ENCODE results near the gene NEU1. TPM values are rescaled to one million over a fixed set of nuclear protein-coding genes. Genes with fewer than 3 reads are reported as not detected.
A peak's percentile ranks its signal among the peaks of the same experiment; 100 is the strongest.
"Not testable (repeated sequence)": the region's sequence is repeated elsewhere in the genome, so short reads cannot be mapped to it uniquely, and the experiment has no call there.

Gene NEU1
- total and polyA plus RNA-seq, 7 donors, result 15.0 to 43.2 (median 33.5) TPM

GRCh38 chr6:31814677-31815024 is 48.0 kb downstream of the NEU1 start:
- TF ChIP-seq CTCF (IDR thresholded peaks at IDR 0.05) (no peak), EP300 (IDR thresholded peaks at IDR 0.05) (peak in 1 of 4 donors; percentile 80), POLR2A (IDR thresholded peaks at IDR 0.05) (peak in 1 of 2 donors; percentile 60), POLR2AphosphoS5 (IDR thresholded peaks at IDR 0.05) (peak; percentile 76 to 95 (median 84))
- Histone ChIP-seq H3K36me3 (no peaks in the 10 kb centered on the region), H3K4me3 (peak overlapping the region; percentile 42 to 67 (median 62)), H3K27ac (peak overlapping the region; percentile 95 to 100 (median 99)), H3K4me1 (peaks cover 0 to 35% (median 34%) of the 10 kb centered on the region in 4 donors), H3K9me3 (no peaks in the 10 kb centered on the region), H3K27me3 (no peaks in the 10 kb centered on the region)
- peak; percentile 99 for DNase-seq
- WGBS, 2 donors, result 1% methylated on average over 13 of the region's 13 CpGs
- intact Hi-C loops (cut with DNase I), result no loop called here

DNA sequence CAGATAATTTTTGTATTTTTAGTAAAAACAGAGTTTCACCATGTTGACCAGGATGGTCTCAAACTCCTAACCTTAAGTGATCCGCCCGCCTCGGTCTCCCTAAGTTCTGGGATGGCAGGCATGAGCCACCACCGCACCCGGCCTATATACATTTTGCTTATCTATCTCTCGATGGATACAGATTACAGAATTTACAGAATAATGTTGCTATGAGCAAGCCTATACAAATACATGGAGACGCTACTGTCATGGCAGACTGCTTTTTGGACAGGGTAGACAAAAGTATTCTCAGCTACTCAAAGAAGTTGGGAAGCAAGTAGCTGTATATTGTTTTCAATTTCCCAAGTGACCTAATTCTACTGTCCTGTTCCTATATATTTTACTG is 49.2 kb downstream of the NEU1 start:
- Histone ChIP-seq H3K27ac (peak overlapping the region; percentile 95 to 100 (median 99)), H3K9me3 (no peaks in the 10 kb centered on the region), H3K4me1 (peaks cover 0 to 24% (median 23%) of the 10 kb centered on the region in 4 donors), H3K4me3 (peak overlapping the region in 2 of 4 donors; percentile 61 to 67), H3K36me3 (no peaks in the 10 kb centered on the region), H3K27me3 (no peaks in the 10 kb centered on the region)
- intact Hi-C loops (cut with DNase I), result no loop called here
- 92 to 94% methylated on average over 7 of the region's 7 CpGs for WGBS, 2 donors
- TF ChIP-seq POLR2A (IDR thresholded peaks at IDR 0.05) (no peak), CTCF (IDR thresholded peaks at IDR 0.05) (no peak), EP300 (IDR thresholded peaks at IDR 0.05) (no peak), POLR2AphosphoS5 (IDR thresholded peaks at IDR 0.05) (no peak)
- DNase-seq, result no peak

GRCh38 chr6:31811645-31812044 is 51.0 kb downstream of the NEU1 start:
- TF ChIP-seq CTCF (IDR thresholded peaks at IDR 0.05), result no peak
- TF ChIP-seq EP300 (IDR thresholded peaks at IDR 0.05), result no peak
- no peak for TF ChIP-seq POLR2AphosphoS5 (IDR thresholded peaks at IDR 0.05)
- TF ChIP-seq POLR2A (IDR thresholded peaks at IDR 0.05), result no peak
- H3K9me3 ChIP-seq, result no peaks in the 10 kb centered on the region
- no peak for DNase-seq
- H3K27me3 ChIP-seq, result no peaks in the 10 kb centered on the region
- H3K27ac ChIP-seq, result no peak overlapping the region
- H3K4me1 ChIP-seq, result peaks cover 0 to 22% (median 21%) of the 10 kb centered on the region in 4 donors
- no peak overlapping the region for H3K4me3 ChIP-seq
- intact Hi-C loops (cut with DNase I), result no loop called here
- H3K36me3 ChIP-seq, result no peaks in the 10 kb centered on the region
- 95 to 97% methylated on average over 12 of the region's 12 CpGs for WGBS, 2 donors

- H3K27me3 ChIP-seq; DNase-seq; H3K9me3 ChIP-seq; H3K4me3 ChIP-seq; H3K36me3 ChIP-seq; H3K27ac ChIP-seq; intact Hi-C loops (cut with DNase I): not testable (repeated sequence)
- peaks cover 0 to 30% (median 25%) of the 10 kb centered on the region in 4 donors for H3K4me1 ChIP-seq
- WGBS, 2 donors, result 84 to 92% methylated on average over 10 of the region's 10 CpGs
These were observed 54.0 kb downstream of the NEU1 start for GRCh38 chr6:31808599-31808998.

Small RNAs within 50 kb of the gene (small RNA-seq; reads per million reads assigned to genes)
- gene SNORD48 (287 to 1,261 (median 428) reads per million in 3 donors), gene SNORD52 (0 reads per million in 3 donors)

Other genes with a start within 250 kb of the NEU1 start
Only the 30 nearest of the 36 such genes appear.
- gene GPANK1, start 197.8 kb downstream of the NEU1 start, total RNA-seq, result 10 to 100 TPM; 17.2 to 29.6 (median 26.4) TPM
- 10 to 100 TPM; 15.3 to 22.8 (median 18.3) TPM for gene GPANK1, start 197.8 kb downstream of the NEU1 start, polyA plus RNA-seq
- 100 to 1,000 TPM; 188 to 227 (median 209) TPM for gene CSNK2B, start 196.7 kb downstream of the NEU1 start, total RNA-seq
- 100 to 1,000 TPM; 198 to 232 (median 206) TPM for gene CSNK2B, start 196.7 kb downstream of the NEU1 start, polyA plus RNA-seq
- 1 to 10 TPM; 2.8 to 10.0 (median 6.5) TPM for gene LY6G5B, start 192.8 kb downstream of the NEU1 start, total RNA-seq
- gene LY6G5B, start 192.8 kb downstream of the NEU1 start, polyA plus RNA-seq, result 1 to 10 TPM in 1 of 3 donors, under 1 TPM in 1, not detected in 1; 0.60 to 9.1 TPM
- 1 to 10 TPM in 1 of 4 donors, under 1 TPM in 2, not detected in 1; 0.68 to 1.1 (median 0.99) TPM for gene LY6G5C, start 181.8 kb downstream of the NEU1 start, total RNA-seq
- 1 to 10 TPM; 1.8 to 3.2 (median 2.7) TPM for gene LY6G5C, start 181.8 kb downstream of the NEU1 start, polyA plus RNA-seq
- gene ABHD16A, start 159.5 kb downstream of the NEU1 start, total RNA-seq, result 10 to 100 TPM; 37.8 to 63.4 (median 51.6) TPM
- 10 to 100 TPM; 16.9 to 52.0 (median 17.4) TPM for gene ABHD16A, start 159.5 kb downstream of the NEU1 start, polyA plus RNA-seq
- gene LY6G6F, start 156.0 kb downstream of the NEU1 start, total RNA-seq, result not detected
- gene LY6G6F, start 156.0 kb downstream of the NEU1 start, polyA plus RNA-seq, result not detected
- gene LY6G6D, start 147.5 kb downstream of the NEU1 start, total RNA-seq, result 10 to 100 TPM in 1 of 4 donors, 1 to 10 TPM in 2, not detected in 1; 2.9 to 21.2 (median 6.4) TPM
- 1 to 10 TPM in 1 of 3 donors, under 1 TPM in 1, not detected in 1; 0.31 to 8.4 TPM for gene LY6G6D, start 147.5 kb downstream of the NEU1 start, polyA plus RNA-seq
- not detected for gene LY6G6C, start 141.1 kb downstream of the NEU1 start, total RNA-seq
- 1 to 10 TPM in 2 of 3 donors, under 1 TPM in 1; 0.07 to 1.2 (median 1.2) TPM for gene LY6G6C, start 141.1 kb downstream of the NEU1 start, polyA plus RNA-seq
- not detected for gene MPIG6B, start 139.4 kb downstream of the NEU1 start, total RNA-seq
- gene MPIG6B, start 139.4 kb downstream of the NEU1 start, polyA plus RNA-seq, result under 1 TPM in 1 of 3 donors, not detected in 2; 0.13 TPM
- 100 to 1,000 TPM in 2 of 4 donors, 10 to 100 TPM in 2; 86.7 to 146 (median 107) TPM for gene DDAH2, start 133.5 kb downstream of the NEU1 start, total RNA-seq
- gene DDAH2, start 133.5 kb downstream of the NEU1 start, polyA plus RNA-seq, result 100 to 1,000 TPM; 137 to 340 (median 213) TPM
- 100 to 1,000 TPM; 172 to 251 (median 214) TPM for gene CLIC1, start 126.3 kb downstream of the NEU1 start, total RNA-seq
- 100 to 1,000 TPM; 623 to 668 (median 634) TPM for gene CLIC1, start 126.3 kb downstream of the NEU1 start, polyA plus RNA-seq
- gene MSH5, start 122.8 kb downstream of the NEU1 start, total RNA-seq, result 10 to 100 TPM in 1 of 4 donors, 1 to 10 TPM in 3; 4.2 to 23.5 (median 5.7) TPM
- gene MSH5, start 122.8 kb downstream of the NEU1 start, polyA plus RNA-seq, result 10 to 100 TPM in 1 of 3 donors, 1 to 10 TPM in 1, not detected in 1; 1.6 to 18.7 TPM
- gene SAPCD1, start 100.2 kb downstream of the NEU1 start, total RNA-seq, result 1 to 10 TPM in 3 of 4 donors, not detected in 1; 1.8 to 6.5 (median 4.2) TPM
- 1 to 10 TPM in 2 of 3 donors, not detected in 1; 1.2 to 8.7 TPM for gene SAPCD1, start 100.2 kb downstream of the NEU1 start, polyA plus RNA-seq
- 1 to 10 TPM in 1 of 4 donors, under 1 TPM in 2, not detected in 1; 0.14 to 3.9 (median 0.71) TPM for gene VWA7, start 85.5 kb downstream of the NEU1 start, total RNA-seq
- gene VWA7, start 85.5 kb downstream of the NEU1 start, polyA plus RNA-seq, result 1 to 10 TPM; 2.8 to 6.0 (median 3.6) TPM
- gene VARS1, start 67.1 kb downstream of the NEU1 start, total RNA-seq, result 10 to 100 TPM; 16.0 to 36.2 (median 27.7) TPM
- 10 to 100 TPM in 1 of 3 donors, 1 to 10 TPM in 2; 6.0 to 50.9 (median 6.0) TPM for gene VARS1, start 67.1 kb downstream of the NEU1 start, polyA plus RNA-seq
- gene LSM2, start 55.9 kb downstream of the NEU1 start, total RNA-seq, result 10 to 100 TPM; 29.6 to 53.5 (median 48.1) TPM
- 10 to 100 TPM; 28.4 to 94.7 (median 49.9) TPM for gene LSM2, start 55.9 kb downstream of the NEU1 start, polyA plus RNA-seq
- 1 to 10 TPM; 1.1 to 2.3 (median 1.8) TPM for gene HSPA1L, start 47.5 kb downstream of the NEU1 start, total RNA-seq
- gene HSPA1L, start 47.5 kb downstream of the NEU1 start, polyA plus RNA-seq, result 1 to 10 TPM in 1 of 3 donors, under 1 TPM in 2; 0.23 to 1.2 (median 0.60) TPM
- gene HSPA1A, start 47.3 kb downstream of the NEU1 start, total RNA-seq, result 100 to 1,000 TPM; 147 to 321 (median 168) TPM
- gene HSPA1A, start 47.3 kb downstream of the NEU1 start, polyA plus RNA-seq, result 10 to 100 TPM; 39.0 to 70.1 (median 63.1) TPM
- gene HSPA1B, start 35.1 kb downstream of the NEU1 start, total RNA-seq, result 100 to 1,000 TPM in 3 of 4 donors, 10 to 100 TPM in 1; 72.6 to 237 (median 113) TPM
- gene HSPA1B, start 35.1 kb downstream of the NEU1 start, polyA plus RNA-seq, result 100 to 1,000 TPM in 1 of 3 donors, 10 to 100 TPM in 2; 63.1 to 116 (median 64.3) TPM
- 1 to 10 TPM in 2 of 4 donors, not detected in 2; 1.4 to 8.0 TPM for gene SLC44A4, start 16.2 kb upstream of the NEU1 start, total RNA-seq
- gene SLC44A4, start 16.2 kb upstream of the NEU1 start, polyA plus RNA-seq, result 100 to 1,000 TPM in 2 of 3 donors, 10 to 100 TPM in 1; 78.1 to 252 (median 106) TPM
- 10 to 100 TPM; 31.3 to 34.3 (median 33.8) TPM for gene EHMT2, start 34.9 kb upstream of the NEU1 start, total RNA-seq
- gene EHMT2, start 34.9 kb upstream of the NEU1 start, polyA plus RNA-seq, result 10 to 100 TPM; 11.8 to 45.0 (median 17.4) TPM
- 1 to 10 TPM in 3 of 4 donors, under 1 TPM in 1; 0.83 to 2.1 (median 1.1) TPM for gene ZBTB12, start 39.3 kb upstream of the NEU1 start, total RNA-seq
- 1 to 10 TPM in 2 of 3 donors, under 1 TPM in 1; 0.92 to 4.3 (median 1.2) TPM for gene ZBTB12, start 39.3 kb upstream of the NEU1 start, polyA plus RNA-seq
- gene C2, start 64.9 kb upstream of the NEU1 start, total RNA-seq, result 10 to 100 TPM in 3 of 4 donors, 1 to 10 TPM in 1; 4.9 to 17.7 (median 13.6) TPM
- 10 to 100 TPM; 10.2 to 39.2 (median 23.1) TPM for gene C2, start 64.9 kb upstream of the NEU1 start, polyA plus RNA-seq
- gene CFB, start 83.3 kb upstream of the NEU1 start, total RNA-seq, result 10 to 100 TPM; 14.3 to 40.0 (median 28.7) TPM
- 100 to 1,000 TPM in 1 of 3 donors, 1 to 10 TPM in 2; 3.6 to 118 (median 9.5) TPM for gene CFB, start 83.3 kb upstream of the NEU1 start, polyA plus RNA-seq
- gene NELFE, start 96.2 kb upstream of the NEU1 start, total RNA-seq, result 10 to 100 TPM; 60.1 to 96.9 (median 75.8) TPM
- 10 to 100 TPM; 52.5 to 73.5 (median 58.9) TPM for gene NELFE, start 96.2 kb upstream of the NEU1 start, polyA plus RNA-seq
- 10 to 100 TPM; 22.1 to 73.4 (median 33.4) TPM for gene SKIC2, start 96.4 kb upstream of the NEU1 start, total RNA-seq
- gene SKIC2, start 96.4 kb upstream of the NEU1 start, polyA plus RNA-seq, result 10 to 100 TPM; 25.0 to 68.2 (median 30.6) TPM
- gene DXO, start 109.3 kb upstream of the NEU1 start, total RNA-seq, result 10 to 100 TPM; 11.4 to 22.7 (median 18.3) TPM
- gene DXO, start 109.3 kb upstream of the NEU1 start, polyA plus RNA-seq, result 10 to 100 TPM in 1 of 3 donors, 1 to 10 TPM in 2; 8.4 to 17.3 (median 9.9) TPM
- gene C4A, start 119.2 kb upstream of the NEU1 start, total RNA-seq, result 100 to 1,000 TPM in 3 of 4 donors, 10 to 100 TPM in 1; 46.7 to 254 (median 179) TPM
- 10 to 100 TPM in 1 of 3 donors, 1 to 10 TPM in 2; 2.3 to 63.4 (median 3.0) TPM for gene C4A, start 119.2 kb upstream of the NEU1 start, polyA plus RNA-seq
- gene C4B, start 152.0 kb upstream of the NEU1 start, total RNA-seq, result 100 to 1,000 TPM in 2 of 4 donors, 10 to 100 TPM in 2; 74.2 to 291 (median 155) TPM
- 10 to 100 TPM in 1 of 3 donors, 1 to 10 TPM in 2; 3.2 to 64.7 (median 4.2) TPM for gene C4B, start 152.0 kb upstream of the NEU1 start, polyA plus RNA-seq
- 1 to 10 TPM; 1.1 to 4.9 (median 3.2) TPM for gene CYP21A2, start 175.6 kb upstream of the NEU1 start, total RNA-seq
- gene CYP21A2, start 175.6 kb upstream of the NEU1 start, polyA plus RNA-seq, result 1 to 10 TPM in 1 of 3 donors, under 1 TPM in 1, not detected in 1; 0.57 to 1.2 TPM